Osteocyte (in vitro differentiated cells): Measurements from ENCODE around the gene DAP. TPM values are rescaled to one million over a fixed set of nuclear protein-coding genes. Genes with fewer than 3 reads are reported as not detected.

Source experiments
- DNase-seq: peaks from one replicate; pipeline ENCODE4 v3.0.0; 2021; ENCODE audit warnings: mixed read lengths; ENCODE audit not compliant: unreplicated experiment; ENCODE audit errors: extremely low spot score
- H3K27ac Mint-ChIP-seq: one replicate; pipeline ENCODE4 v1.8.0; 2021; ENCODE audit warnings: mild to moderate bottlenecking, mixed read lengths; ENCODE audit not compliant: unreplicated experiment
- H3K27me3 Mint-ChIP-seq: one replicate; pipeline ENCODE4 v1.8.0; 2021; ENCODE audit warnings: mixed read lengths; ENCODE audit not compliant: unreplicated experiment
- H3K36me3 Mint-ChIP-seq: one replicate; pipeline ENCODE4 v1.8.0; 2021; ENCODE audit warnings: mixed read lengths; ENCODE audit not compliant: unreplicated experiment
- H3K4me1 Mint-ChIP-seq: one replicate; pipeline ENCODE4 v1.8.0; 2021; ENCODE audit warnings: mixed read lengths; ENCODE audit not compliant: unreplicated experiment
- H3K4me3 Mint-ChIP-seq: one replicate; pipeline ENCODE4 v1.8.0; 2021; ENCODE audit warnings: mild to moderate bottlenecking, moderate library complexity, mixed read lengths; ENCODE audit not compliant: unreplicated experiment
- H3K9me3 Mint-ChIP-seq: one replicate; pipeline ENCODE4 v1.8.0; 2021; ENCODE audit warnings: mixed read lengths; ENCODE audit not compliant: unreplicated experiment
- CTCF ChIP-seq: fragments of 200-600 bp; sonication (generic); IDR thresholded peaks from 2 replicates; pipeline ENCODE4 v1.5.0; 2021; ENCODE audit warnings: antibody characterized with exemption, mild to moderate bottlenecking, moderate library complexity
- total RNA-seq: library from RNA; stranded (reverse); gene quantifications from 2 replicates; pipeline ENCODE4 v1.2.1, GENCODE V29; 2021

Gene DAP
- total RNA-seq, 1 donor from 2014 or later: 173 TPM

DNA sequence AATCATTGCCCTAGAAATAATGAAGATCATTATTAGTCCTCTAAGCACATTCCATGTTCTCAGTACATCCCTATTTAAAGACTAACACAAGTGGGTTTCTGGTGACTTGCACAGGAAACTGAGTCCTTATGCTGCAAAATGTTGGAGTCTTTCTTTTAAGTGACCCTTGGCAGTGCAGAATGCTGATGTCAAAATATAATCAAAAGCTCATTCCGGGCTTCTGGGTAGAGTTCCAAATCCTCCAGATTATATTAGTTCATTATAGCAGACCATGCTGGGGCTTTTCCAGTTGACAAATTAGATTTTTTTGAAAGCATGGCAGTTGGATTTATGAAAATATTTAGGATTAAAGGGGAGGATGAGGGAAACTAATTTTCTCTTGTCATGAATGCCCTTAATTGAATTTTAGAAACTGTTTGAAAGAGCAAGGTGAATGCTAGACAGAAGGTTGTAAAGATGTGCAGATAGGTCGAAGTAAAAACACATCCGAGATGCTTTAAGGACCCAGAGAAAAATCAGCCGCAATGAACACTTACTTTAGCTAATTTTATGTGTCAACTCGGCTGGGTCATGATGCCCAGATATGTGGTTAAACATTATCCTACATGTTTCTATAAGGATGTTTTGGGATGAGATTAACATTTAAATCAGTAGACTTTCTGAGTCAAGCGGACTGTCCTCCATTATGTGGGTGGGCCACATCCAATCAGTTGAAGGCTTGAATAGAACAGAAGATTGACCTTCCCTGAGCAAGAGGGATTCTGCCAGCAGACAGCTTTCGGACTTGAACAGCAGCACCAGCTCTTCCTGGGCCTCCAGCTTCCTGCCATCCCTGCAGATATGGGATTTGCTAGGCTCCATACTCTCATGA lies 88.7 kb downstream of the DAP start:
- no peak for DNase-seq

GRCh38 chr5:10671041-10672008 lies 89.7 kb downstream of the DAP start:
- no peak for DNase-seq
- Mint-ChIP-seq H3K4me1 (no peaks in the 10 kb centered on the region), H3K27me3 (peaks cover 8% of the 10 kb centered on the region), H3K36me3 (no peaks in the 10 kb centered on the region), H3K4me3 (no peak overlapping the region), H3K27ac (no peak overlapping the region), H3K9me3 (no peaks in the 10 kb centered on the region)
- TF ChIP-seq CTCF: no peak

More for the DNA sequence above, 88.7 kb downstream of the DAP start:
- Mint-ChIP-seq H3K27me3 (peaks cover 8% of the 10 kb centered on the region), H3K9me3 (peaks cover 4% of the 10 kb centered on the region), H3K27ac (no peak overlapping the region), H3K4me1 (no peaks in the 10 kb centered on the region), H3K4me3 (no peak overlapping the region), H3K36me3 (peaks cover 10% of the 10 kb centered on the region)
- no peak for TF ChIP-seq CTCF

DNA sequence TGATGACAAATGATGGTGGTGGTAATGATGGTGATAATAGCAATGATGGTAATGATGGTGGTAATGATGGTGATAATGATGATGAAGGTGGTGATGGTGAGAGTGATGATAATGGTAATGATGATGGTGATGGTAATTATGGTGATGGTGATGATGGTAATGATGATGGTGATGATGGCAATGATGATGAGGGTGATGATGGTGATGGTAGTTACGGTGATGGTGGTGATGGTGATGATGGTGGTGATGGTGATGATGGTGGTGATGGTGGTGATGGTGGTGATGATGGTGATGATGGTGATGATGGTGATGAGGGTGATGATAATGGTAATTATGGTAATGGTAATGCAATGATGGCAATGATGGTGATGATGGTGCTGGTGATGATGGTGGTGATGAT lies 91.1 kb downstream of the DAP start:
- H3K36me3 Mint-ChIP-seq: no peaks in the 10 kb centered on the region
- H3K27me3 Mint-ChIP-seq: peaks cover 8% of the 10 kb centered on the region
- no peaks in the 10 kb centered on the region for H3K9me3 Mint-ChIP-seq
- no peaks in the 10 kb centered on the region for H3K4me1 Mint-ChIP-seq
- no peak for TF ChIP-seq CTCF
- no peak overlapping the region for H3K27ac Mint-ChIP-seq
- no peak for DNase-seq
- no peak overlapping the region for H3K4me3 Mint-ChIP-seq

- TF ChIP-seq CTCF: no peak
- no peaks in the 10 kb centered on the region for H3K9me3 Mint-ChIP-seq
- H3K27ac Mint-ChIP-seq: no peak overlapping the region
- peaks cover 8% of the 10 kb centered on the region for H3K27me3 Mint-ChIP-seq
- no peaks in the 10 kb centered on the region for H3K4me1 Mint-ChIP-seq
- no peaks in the 10 kb centered on the region for H3K36me3 Mint-ChIP-seq
- no peak overlapping the region for H3K4me3 Mint-ChIP-seq
- no peak for DNase-seq
Observed at GRCh38 chr5:10668697-10669096, 92.3 kb downstream of the DAP start.
